Measurements from ENCODE around the gene CDK5.
A peak's percentile ranks its signal among the peaks of the same experiment; 100 is the strongest.

DNA sequence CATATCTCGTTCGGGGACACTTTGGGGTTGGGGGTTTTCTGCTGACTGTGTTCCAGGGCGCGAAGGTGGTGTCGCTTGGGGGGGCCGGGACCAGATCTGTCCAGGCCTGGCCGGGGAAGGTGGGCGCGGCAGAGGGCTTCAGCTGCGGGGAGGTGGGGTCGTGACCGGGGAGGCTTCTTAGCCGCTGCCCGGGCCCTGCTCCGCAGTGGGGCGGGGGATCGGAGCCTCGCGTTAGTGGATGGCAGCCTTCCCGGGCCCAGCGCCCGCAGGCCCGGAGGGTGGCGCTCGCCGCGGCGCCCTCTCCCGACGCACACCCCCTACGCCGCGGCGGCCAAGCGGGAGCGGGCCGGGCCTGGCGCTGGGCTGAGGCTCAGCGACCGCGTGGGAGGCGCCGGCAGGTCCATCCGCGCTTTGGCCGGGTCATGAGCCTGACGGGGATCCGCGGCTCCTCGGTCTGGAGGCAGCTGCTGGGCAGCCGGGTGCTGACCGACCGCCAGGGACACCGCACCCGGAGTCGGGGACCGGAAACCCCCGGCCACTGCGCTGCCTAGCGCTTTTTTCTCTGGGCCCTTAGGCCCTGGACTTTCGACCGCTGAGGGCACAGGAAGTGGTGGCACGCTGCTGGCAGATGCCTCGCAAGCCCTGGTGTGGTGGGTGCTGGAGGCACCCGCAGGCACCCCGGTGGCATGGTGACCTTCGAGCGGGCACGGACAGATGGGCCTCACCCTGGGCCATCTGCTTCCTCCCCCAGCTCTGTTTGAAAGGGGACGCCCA, 29.7 kb upstream of the CDK5 start:
- no peak for TF ChIP-seq POLR2A (IDR thresholded peaks at IDR 0.05)
- TF ChIP-seq, protein P1, sequence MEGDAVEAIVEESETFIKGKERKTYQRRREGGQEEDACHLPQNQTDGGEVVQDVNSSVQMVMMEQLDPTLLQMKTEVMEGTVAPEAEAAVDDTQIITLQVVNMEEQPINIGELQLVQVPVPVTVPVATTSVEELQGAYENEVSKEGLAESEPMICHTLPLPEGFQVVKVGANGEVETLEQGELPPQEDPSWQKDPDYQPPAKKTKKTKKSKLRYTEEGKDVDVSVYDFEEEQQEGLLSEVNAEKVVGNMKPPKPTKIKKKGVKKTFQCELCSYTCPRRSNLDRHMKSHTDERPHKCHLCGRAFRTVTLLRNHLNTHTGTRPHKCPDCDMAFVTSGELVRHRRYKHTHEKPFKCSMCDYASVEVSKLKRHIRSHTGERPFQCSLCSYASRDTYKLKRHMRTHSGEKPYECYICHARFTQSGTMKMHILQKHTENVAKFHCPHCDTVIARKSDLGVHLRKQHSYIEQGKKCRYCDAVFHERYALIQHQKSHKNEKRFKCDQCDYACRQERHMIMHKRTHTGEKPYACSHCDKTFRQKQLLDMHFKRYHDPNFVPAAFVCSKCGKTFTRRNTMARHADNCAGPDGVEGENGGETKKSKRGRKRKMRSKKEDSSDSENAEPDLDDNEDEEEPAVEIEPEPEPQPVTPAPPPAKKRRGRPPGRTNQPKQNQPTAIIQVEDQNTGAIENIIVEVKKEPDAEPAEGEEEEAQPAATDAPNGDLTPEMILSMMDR (IDR thresholded peaks at IDR 0.05), result peak in 1 of 3 experiments; percentile 32
- peak in 1 of 2 donors; percentile 30 for TF ChIP-seq POLR2AphosphoS5 (IDR thresholded peaks at IDR 0.05; ENCODE audit: insufficient read depth in 1 of 2, low read depth in 1 of 2)

Data from vagina (tissue), 2 donors.